Astrocyte (in vitro differentiated cells and primary cell): ENCODE measurements around the gene NHLH1.

Experiments
- CTCF ChIP-seq: IDR thresholded peaks from 2 replicates; pipeline ENCODE4 v1.5.1; 2011; ENCODE audit warnings: low read depth, mild to moderate bottlenecking, inconsistent platforms, low read length, moderate library complexity; ENCODE audit not compliant: insufficient read depth
- EZH2 ChIP-seq: IDR thresholded peaks from 2 replicates; pipeline ENCODE4 v1.6.1; 2012; ENCODE audit warnings: mild to moderate bottlenecking, low read length, inconsistent platforms; ENCODE audit not compliant: insufficient read depth

GRCh38 chr1:160363010-160363409 is 3.9 kb upstream of the NHLH1 start:
- TF ChIP-seq CTCF (no peak), EZH2 (no peak)
